GM12865 (cell line): Measurements from ENCODE around the gene SEL1L.
A peak's percentile ranks its signal among the peaks of the same experiment; 100 is the strongest.
"Not testable (repeated sequence)": the region's sequence is repeated elsewhere in the genome, so short reads cannot be mapped to it uniquely, and the experiment has no call there.

Source experiments
- DNase-seq: peaks from one replicate; pipeline ENCODE4 v3.0.0; 2010; ENCODE audit warnings: low read depth
- H3K4me3 ChIP-seq: 2 replicates; pipeline ENCODE4 v1.5.1; 2011; ENCODE audit warnings: mild to moderate bottlenecking, low read depth, low read length, control low read depth
- CTCF ChIP-seq: IDR thresholded peaks from 2 replicates; pipeline ENCODE4 v1.5.1; 2011; ENCODE audit warnings: low read length, control low read depth, low read depth, inconsistent platforms; ENCODE audit not compliant: insufficient read depth; ENCODE audit errors: missing control alignments

The SEL1L gene

GRCh38 chr14:81550001-81550637, 16.5 kb upstream of the SEL1L start:
- peak; percentile 71 for DNase-seq
- TF ChIP-seq CTCF: no peak
- no peak overlapping the region for H3K4me3 ChIP-seq

- H3K4me3 ChIP-seq, DNase-seq: not testable (repeated sequence)
Observed at GRCh38 chr14:81541206-81541605, 7.6 kb upstream of the SEL1L start.

GRCh38 chr14:81537193-81537592, 3.5 kb upstream of the SEL1L start:
- no peak for DNase-seq
- no peak overlapping the region for H3K4me3 ChIP-seq
- no peak for TF ChIP-seq CTCF

GRCh38 chr14:81536241-81536771, 2.7 kb upstream of the SEL1L start:
- TF ChIP-seq CTCF: no peak
- no peak for DNase-seq
- no peak overlapping the region for H3K4me3 ChIP-seq

GRCh38 chr14:81535396-81536164, 1.9 kb upstream of the SEL1L start:
- peak; percentile 43 for DNase-seq
- no peak for TF ChIP-seq CTCF
- H3K4me3 ChIP-seq: no peak overlapping the region; the same call in 1 of the 2 replicates

GRCh38 chr14:81534510-81535074, 939 bp upstream of the SEL1L start:
- H3K4me3 ChIP-seq: peak overlapping the region; percentile 38; the same call in 1 of the 2 replicates
- no peak for TF ChIP-seq CTCF
- no peak for DNase-seq

GRCh38 chr14:81533212-81533535, 479 bp downstream of the SEL1L start:
- TF ChIP-seq CTCF: no peak
- peak; percentile 10 for DNase-seq
- peak overlapping the region; percentile 95 for H3K4me3 ChIP-seq
